Transverse colon (tissue), 4 donors: ENCODE results near the gene SYNE1. TPM values are rescaled to one million over a fixed set of nuclear protein-coding genes. Genes with fewer than 3 reads are reported as not detected.
"Not testable (repeated sequence)": the region's sequence is repeated elsewhere in the genome, so short reads cannot be mapped to it uniquely, and the experiment has no call there.

ENCODE experiments used
- DNase-seq: peaks from one replicate; pipeline ENCODE4 v3.0.0-alpha.2; 2019
- H3K27ac ChIP-seq, 4 donors: fragments of 200-600 bp; sonication (generic); 2 replicates each; pipeline ENCODE4 v1.5.1; 2016 to 2018; ENCODE audit warnings: inconsistent platforms in 4 of 4
- H3K27me3 ChIP-seq: fragments of 200-600 bp; sonication (generic); 2 replicates; pipeline ENCODE4 v1.5.1; 2017; ENCODE audit warnings: inconsistent platforms
- H3K36me3 ChIP-seq, 4 donors: fragments of 200-600 bp; sonication (generic); 2 replicates each; pipeline ENCODE4 v1.5.1; 2017 to 2019; ENCODE audit warnings: inconsistent platforms in 4 of 4
- H3K4me1 ChIP-seq, 4 donors: fragments of 200-600 bp; sonication (generic); 2 replicates each; pipeline ENCODE4 v1.5.1; 2017 to 2020; ENCODE audit warnings: inconsistent platforms in 4 of 4
- H3K4me3 ChIP-seq, 4 donors: fragments of 200-600 bp; sonication (generic); 1 replicate in 1 of 4; 2 replicates in 3 of 4; pipeline versions ENCODE4 v1.5.1 to v1.6.1; 2017 to 2019; ENCODE audit warnings: inconsistent platforms in 4 of 4
- H3K9me3 ChIP-seq, 2 donors: fragments of 200-600 bp; sonication (generic); 2 replicates each; pipeline ENCODE4 v1.5.1; 2017 to 2019; ENCODE audit warnings: inconsistent platforms in 2 of 2
- EP300 ChIP-seq: sonication (generic); formaldehyde crosslinking; IDR thresholded peaks from one replicate; pipeline ENCODE4 v1.6.1; 2017; ENCODE audit warnings: antibody characterized with exemption, low read depth
- POLR2A ChIP-seq: fragments of 450-650 bp; IDR thresholded peaks from one replicate; pipeline ENCODE4 v1.6.1; 2016; ENCODE audit warnings: antibody characterized with exemption, mild to moderate bottlenecking, moderate library complexity
- POLR2AphosphoS5 ChIP-seq, 3 donors: sonication (generic); formaldehyde crosslinking; IDR thresholded peaks; one replicate each; pipeline ENCODE4 v1.6.1; 2016; ENCODE audit warnings: antibody characterized with exemption in 3 of 3
- WGBS, 2 donors: methylation state at CpG; one replicate each; pipeline ENCODE4 v1.1.5; 2018; ENCODE audit warnings: low coverage in 1 of 2; 5-methylcytosine and 5-hydroxymethylcytosine counted together
- in situ Hi-C, 4 donors: fragments of 200-750 bp; cut with MboI; loops; one replicate each; pipeline versions ENCODE4 v1.15.0 to v1.15.1; 2017; ENCODE audit warnings: low sequenced_read_pairs in 3 of 4, low pct_ligation_motif_present in 1 of 4, low pct_unique_long_range_greater_than_20kb in 1 of 4
- intact Hi-C: fragments of 100-400 bp; cut with DNase I; formaldehyde crosslinking; loops from one replicate; pipeline ENCODE4 v1.15.1; 2023; ENCODE audit warnings: low total_unique reads
- total RNA-seq, 4 donors: library from RNA; depleted of rRNA; stranded (reverse); fragments of >200 nt; gene quantifications; one replicate each; pipeline ENCODE4 v1.1.0, GENCODE V29; 2016
- TF ChIP-seq, protein P1 (sequence below), 5 experiments: fragments of 200-600 bp in 3 of 5; fragments of 450-650 bp in 2 of 5; sonication (generic) in 3 of 5; IDR thresholded peaks; 1 replicate in 2 of 5; 2 replicates in 3 of 5; pipeline ENCODE4 v1.5.1; 2016 to 2017; ENCODE audit warnings: antibody characterized with exemption in 5 of 5, inconsistent platforms in 3 of 5, mild to moderate bottlenecking in 2 of 5, moderate library complexity in 1 of 5

SYNE1 gene
- total RNA-seq, 4 donors from 2014 or later = 31.4 to 87.2 (median 59.7) TPM

DNA sequence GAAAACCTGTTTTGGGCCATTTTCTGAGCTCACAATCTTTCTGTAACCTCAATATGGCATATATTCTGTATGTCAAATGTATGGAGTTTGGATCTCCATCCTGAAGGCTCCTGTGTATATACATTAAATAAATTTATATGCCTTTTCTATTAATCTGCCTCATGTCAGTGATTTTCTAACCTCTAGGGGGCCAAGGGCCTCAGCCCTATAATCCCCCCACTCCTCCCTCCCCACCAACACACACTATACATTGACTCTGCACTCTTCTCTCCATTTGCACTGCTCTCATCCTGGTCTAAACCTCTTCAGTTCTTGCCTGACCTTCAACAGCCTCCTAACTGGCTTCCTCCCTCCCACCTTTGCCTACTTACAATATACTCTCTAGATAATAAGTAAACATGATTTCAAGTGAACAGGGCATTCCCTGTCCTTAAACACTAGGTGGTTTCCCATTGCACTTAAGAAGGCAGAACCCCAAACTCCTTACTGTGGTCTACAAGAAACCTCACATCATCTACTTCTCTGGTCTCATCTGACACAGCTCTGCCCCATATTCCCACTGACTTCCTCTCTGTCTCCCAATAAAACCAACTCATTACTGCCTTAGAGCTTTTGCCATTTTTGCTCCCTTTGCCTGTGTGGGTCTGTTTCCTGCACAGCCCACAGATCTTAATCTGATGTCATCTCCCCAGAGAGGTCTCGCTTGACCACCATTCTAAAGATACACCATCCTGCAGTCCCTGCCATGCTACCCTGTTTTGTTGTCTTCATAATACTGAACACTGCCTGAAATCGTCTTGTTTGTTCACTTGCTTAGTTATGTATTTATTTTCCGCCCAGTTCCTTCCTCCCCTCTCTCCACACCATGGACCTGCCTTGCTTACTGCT is 213.7 kb downstream of the SYNE1 start:
- Histone ChIP-seq H3K9me3 (no peaks in the 10 kb centered on the region), H3K4me3 (no peak overlapping the region), H3K36me3 (no peaks in the 10 kb centered on the region), H3K4me1 (no peaks in the 10 kb centered on the region), H3K27ac (no peak overlapping the region), H3K27me3 (no peaks in the 10 kb centered on the region)
- 68 to 81% methylated on average over 3 of the region's 3 CpGs for WGBS, 2 donors
- intact Hi-C loops (no loop called here), in situ Hi-C loops (no loop called here)
- TF ChIP-seq EP300 (no peak), POLR2A (no peak), POLR2AphosphoS5 (IDR thresholded peaks at IDR 0.05) (no peak)
- TF ChIP-seq, protein P1, sequence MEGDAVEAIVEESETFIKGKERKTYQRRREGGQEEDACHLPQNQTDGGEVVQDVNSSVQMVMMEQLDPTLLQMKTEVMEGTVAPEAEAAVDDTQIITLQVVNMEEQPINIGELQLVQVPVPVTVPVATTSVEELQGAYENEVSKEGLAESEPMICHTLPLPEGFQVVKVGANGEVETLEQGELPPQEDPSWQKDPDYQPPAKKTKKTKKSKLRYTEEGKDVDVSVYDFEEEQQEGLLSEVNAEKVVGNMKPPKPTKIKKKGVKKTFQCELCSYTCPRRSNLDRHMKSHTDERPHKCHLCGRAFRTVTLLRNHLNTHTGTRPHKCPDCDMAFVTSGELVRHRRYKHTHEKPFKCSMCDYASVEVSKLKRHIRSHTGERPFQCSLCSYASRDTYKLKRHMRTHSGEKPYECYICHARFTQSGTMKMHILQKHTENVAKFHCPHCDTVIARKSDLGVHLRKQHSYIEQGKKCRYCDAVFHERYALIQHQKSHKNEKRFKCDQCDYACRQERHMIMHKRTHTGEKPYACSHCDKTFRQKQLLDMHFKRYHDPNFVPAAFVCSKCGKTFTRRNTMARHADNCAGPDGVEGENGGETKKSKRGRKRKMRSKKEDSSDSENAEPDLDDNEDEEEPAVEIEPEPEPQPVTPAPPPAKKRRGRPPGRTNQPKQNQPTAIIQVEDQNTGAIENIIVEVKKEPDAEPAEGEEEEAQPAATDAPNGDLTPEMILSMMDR (IDR thresholded peaks at IDR 0.05) = no peak
- DNase-seq = no peak

DNA sequence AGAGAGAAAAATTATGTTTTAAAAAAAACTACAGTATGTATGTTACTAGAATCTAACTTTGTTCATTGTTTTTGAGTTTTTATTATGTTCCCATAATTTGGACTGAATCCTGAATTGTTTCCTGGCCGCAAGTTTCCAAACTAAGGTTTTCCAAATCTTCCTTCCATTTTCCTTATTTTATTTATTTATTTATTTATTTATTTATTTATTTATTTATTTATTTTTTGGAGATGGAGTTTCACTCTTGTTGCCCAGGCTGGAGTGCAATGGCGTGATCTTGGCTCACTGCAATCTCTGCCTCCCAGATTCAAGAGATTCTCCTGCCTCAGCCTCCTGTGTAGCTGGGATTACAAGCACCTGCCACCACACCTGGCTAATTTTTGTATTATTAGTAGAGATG is 215.7 kb downstream of the SYNE1 start:
- DNase-seq, intact Hi-C loops: not testable (repeated sequence)
- 77 to 96% methylated on average over 2 of the region's 2 CpGs for WGBS, 2 donors

DNA sequence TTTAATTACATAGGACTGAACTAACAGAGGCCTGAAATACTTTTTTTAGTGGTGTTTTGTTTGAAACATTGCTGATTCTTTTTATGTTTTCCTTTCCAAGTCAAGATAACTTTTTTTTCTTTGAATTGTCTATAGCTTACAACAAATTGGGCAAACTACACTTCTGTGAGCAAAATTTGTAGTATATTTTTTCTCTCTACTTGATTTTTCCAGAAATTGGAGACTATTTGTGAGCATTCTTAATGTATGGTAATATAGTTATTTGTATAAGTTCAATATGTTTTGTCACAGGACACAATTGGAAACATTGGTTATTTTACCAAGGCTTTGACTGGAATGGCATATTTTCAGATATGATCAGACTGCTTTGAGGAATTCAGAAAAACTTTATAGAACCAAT is 216.5 kb downstream of the SYNE1 start:
- intact Hi-C loops (no loop called here), in situ Hi-C loops (no loop called here)
- no peaks in the 10 kb centered on the region for H3K36me3 ChIP-seq
- no peak overlapping the region for H3K27ac ChIP-seq
- no peak for DNase-seq
- no peaks in the 10 kb centered on the region for H3K4me1 ChIP-seq
- no peak for TF ChIP-seq POLR2AphosphoS5 (IDR thresholded peaks at IDR 0.05)
- no peak for TF ChIP-seq POLR2A
- no peak for TF ChIP-seq EP300
- TF ChIP-seq, protein P1 (IDR thresholded peaks at IDR 0.05) = no peak
- H3K9me3 ChIP-seq = no peaks in the 10 kb centered on the region
- no peak overlapping the region for H3K4me3 ChIP-seq
- no peaks in the 10 kb centered on the region for H3K27me3 ChIP-seq

More for the DNA sequence above, 215.7 kb downstream of the SYNE1 start:
- H3K36me3 ChIP-seq, H3K4me1 ChIP-seq, H3K27me3 ChIP-seq, in situ Hi-C loops, H3K9me3 ChIP-seq, H3K4me3 ChIP-seq, H3K27ac ChIP-seq: not testable (repeated sequence)

DNA sequence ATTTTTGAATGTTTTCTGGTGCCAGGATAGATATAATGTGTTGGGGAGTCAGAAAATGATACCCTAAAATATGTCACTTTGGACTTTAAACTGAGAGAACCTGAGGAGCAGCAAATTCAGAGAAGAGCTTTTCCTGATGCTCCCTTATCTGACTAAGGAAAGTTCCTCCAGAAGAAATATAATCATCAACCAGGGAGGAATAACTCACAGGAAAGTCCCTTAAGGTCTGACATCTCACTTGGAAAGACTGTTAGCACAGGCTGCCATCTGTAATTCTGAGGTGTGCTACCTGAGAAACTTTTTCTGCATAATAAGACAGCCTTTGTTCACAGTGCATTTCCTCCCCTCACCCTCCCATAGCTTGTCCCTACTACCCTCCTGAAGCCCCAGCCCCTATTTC is 218.6 kb downstream of the SYNE1 start:
- Histone ChIP-seq H3K4me1 (no peaks in the 10 kb centered on the region), H3K9me3 (peaks cover 0 to 3% of the 10 kb centered on the region in 2 donors), H3K36me3 (no peaks in the 10 kb centered on the region), H3K4me3 (no peak overlapping the region), H3K27ac (no peak overlapping the region), H3K27me3 (no peaks in the 10 kb centered on the region)
- TF ChIP-seq EP300 = no peak
- TF ChIP-seq, protein P1 (IDR thresholded peaks at IDR 0.05) = no peak
- no peak for TF ChIP-seq POLR2AphosphoS5 (IDR thresholded peaks at IDR 0.05)
- TF ChIP-seq POLR2A = no peak
- in situ Hi-C loops = no loop called here
- intact Hi-C loops = no loop called here
- DNase-seq = no peak

DNA sequence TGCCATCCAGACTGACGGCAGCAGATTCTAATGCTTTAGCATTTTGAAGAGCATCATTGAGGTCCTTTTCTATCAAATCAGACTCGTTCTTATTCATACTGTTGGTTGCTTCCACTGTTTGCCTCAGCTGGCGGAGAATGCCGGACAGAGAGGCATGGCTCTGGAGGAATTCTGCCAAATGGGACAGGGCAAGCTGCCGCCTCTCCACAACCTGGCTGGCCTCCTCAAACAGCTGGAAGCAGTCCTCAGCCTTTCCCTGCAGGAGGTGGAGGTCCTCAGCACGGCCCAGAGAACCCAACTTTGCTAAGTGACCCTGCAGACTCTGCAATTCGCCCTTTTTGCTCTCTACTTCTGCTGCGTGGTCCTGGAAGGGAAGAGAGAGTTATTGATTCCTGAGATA is 220.5 kb downstream of the SYNE1 start:
- intact Hi-C loops (no loop called here), in situ Hi-C loops (no loop called here)

More for the DNA sequence above, 220.5 kb downstream of the SYNE1 start:
- peaks cover 0 to 3% of the 10 kb centered on the region in 2 donors for H3K9me3 ChIP-seq
- H3K36me3 ChIP-seq = no peaks in the 10 kb centered on the region
- no peak for DNase-seq
- no peak overlapping the region for H3K4me3 ChIP-seq
- WGBS, 2 donors = 78 to 90% methylated on average over 2 to 8 of the region's 8 CpGs
- no peaks in the 10 kb centered on the region for H3K27me3 ChIP-seq
- no peak overlapping the region for H3K27ac ChIP-seq
- no peaks in the 10 kb centered on the region for H3K4me1 ChIP-seq
- TF ChIP-seq POLR2AphosphoS5 (IDR thresholded peaks at IDR 0.05) = no peak
- no peak for TF ChIP-seq POLR2A
- TF ChIP-seq, protein P1 (IDR thresholded peaks at IDR 0.05) = no peak
- no peak for TF ChIP-seq EP300
